NCI-H345 (cell line): ENCODE data around the gene SRGN.

ENCODE experiments used
- DNase-seq: peaks from one replicate; lab custom pipeline; 2025; lab: John Stamatoyannopoulos, UW

Gene SRGN

GRCh38 chr10:69061305-69062161 lies 26.4 kb upstream of the SRGN start:
- DNase-seq, result no peak

DNA sequence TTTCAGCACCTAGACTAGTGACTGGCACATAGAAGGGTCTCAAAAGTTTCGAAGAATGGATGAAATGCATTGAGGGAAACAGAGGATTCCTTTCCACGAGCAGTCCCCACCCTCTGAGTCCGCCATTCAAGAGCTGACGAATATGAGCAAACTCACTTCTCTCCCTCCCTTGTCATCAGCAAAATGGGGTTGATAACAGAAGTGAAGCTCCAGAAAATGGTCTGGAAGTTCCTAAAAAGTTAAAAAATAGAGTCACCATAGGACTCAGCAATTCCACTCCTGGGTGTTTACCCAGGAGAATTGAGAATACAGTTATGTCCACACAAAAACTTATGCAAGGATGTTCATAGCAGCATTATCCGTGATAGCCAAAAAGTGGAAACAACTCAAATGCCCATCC lies 25.0 kb upstream of the SRGN start:
- no peak for DNase-seq

DNA sequence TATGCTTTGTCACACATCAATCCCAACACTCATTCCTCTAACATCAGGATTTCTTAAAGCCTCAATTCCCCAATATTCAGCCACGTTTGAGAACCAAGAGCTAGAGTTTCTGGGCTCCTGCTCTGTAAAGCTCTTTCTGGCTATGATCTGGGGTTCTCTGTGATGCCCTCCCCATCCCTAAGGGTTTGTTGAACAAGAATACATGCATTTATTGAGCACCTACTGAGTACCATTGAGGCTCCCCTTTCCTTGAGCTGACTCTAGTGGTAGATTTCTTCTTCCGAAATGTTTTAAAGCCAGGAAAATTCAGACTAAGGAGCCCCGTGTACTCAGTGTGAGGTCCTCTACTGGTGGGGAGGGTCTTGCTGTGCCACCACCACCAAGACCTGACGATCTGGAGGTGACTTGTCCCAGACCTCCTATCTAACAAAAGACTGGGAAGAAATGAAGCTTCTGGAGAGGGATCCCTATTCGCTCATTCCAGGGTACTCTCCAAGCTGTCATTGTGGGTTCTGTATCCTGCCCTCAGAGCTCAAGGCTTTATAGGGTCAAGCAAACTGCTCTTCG lies 23.1 kb upstream of the SRGN start:
- DNase-seq, result no peak

GRCh38 chr10:69065406-69066361 lies 22.2 kb upstream of the SRGN start:
- no peak for DNase-seq

- no peak for DNase-seq
Measured at GRCh38 chr10:69067189-69067588, 20.7 kb upstream of the SRGN start.

- no peak for DNase-seq
Measured at GRCh38 chr10:69068549-69068948, 19.4 kb upstream of the SRGN start.

DNA sequence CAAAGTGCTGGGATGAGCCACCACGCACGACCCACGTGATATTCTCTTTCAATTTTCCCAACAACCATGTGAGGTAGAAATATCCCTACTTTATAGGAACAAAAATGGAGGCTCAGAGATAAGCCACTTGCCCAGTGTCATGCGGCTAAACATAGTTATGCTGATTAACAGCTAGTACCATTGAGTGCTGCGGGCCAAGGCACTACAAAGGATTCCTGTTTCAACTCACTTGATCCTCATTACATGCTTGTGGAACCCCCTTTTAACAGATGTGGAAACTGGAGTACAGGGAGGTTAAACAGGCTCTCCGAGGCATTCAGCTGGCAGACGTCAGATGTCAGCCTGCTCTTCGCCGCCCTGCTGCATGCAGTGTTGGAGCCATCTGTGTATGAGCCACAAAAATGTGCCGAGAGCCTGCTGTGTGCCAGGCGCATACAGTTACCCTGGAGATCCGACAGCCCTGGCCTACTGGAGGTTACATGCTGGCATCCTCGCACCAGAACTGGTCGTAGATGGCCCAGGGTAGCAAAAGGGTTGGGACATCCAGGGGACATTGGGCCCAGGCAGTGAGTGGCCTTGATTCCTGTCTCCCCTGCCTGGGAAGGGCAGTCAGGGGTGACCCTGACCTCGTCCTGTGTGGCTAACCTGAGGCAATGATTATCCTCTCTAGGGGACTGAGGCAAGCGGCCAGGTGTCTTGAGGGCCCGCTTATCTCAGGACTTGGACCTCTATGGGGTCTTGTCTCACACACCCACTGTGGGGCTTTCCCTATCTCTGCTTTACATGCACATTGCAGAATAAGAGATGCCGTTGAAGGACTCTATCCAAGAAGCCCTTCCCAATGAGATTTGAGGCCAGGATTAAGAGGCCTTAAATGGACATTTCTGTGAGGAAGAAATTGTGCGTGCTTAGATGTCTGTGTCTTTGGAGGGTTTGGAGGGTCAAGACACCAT lies 18.5 kb upstream of the SRGN start:
- no peak for DNase-seq

DNA sequence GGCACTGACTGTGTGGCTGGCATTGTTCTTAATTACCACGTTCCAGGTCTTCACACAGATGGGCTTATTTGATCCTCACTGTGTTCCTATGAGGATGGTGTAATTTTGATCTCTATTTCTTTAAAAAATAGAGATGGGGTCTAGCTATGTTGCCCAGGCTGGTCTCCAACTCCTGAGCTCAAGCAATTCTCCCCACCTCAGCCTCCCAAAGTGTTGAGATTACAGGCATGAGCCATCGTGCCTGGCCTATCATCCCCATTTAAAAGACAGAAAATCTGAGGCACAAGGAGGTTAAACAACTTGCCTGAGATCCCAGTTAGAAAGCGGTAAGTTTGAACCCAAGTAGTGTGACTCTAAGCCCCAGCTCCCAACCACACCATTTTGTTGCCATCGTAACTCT lies 17.0 kb upstream of the SRGN start:
- DNase-seq, result no peak

- DNase-seq, result no peak
Measured at GRCh38 chr10:69071610-69072009, 16.3 kb upstream of the SRGN start.

DNA sequence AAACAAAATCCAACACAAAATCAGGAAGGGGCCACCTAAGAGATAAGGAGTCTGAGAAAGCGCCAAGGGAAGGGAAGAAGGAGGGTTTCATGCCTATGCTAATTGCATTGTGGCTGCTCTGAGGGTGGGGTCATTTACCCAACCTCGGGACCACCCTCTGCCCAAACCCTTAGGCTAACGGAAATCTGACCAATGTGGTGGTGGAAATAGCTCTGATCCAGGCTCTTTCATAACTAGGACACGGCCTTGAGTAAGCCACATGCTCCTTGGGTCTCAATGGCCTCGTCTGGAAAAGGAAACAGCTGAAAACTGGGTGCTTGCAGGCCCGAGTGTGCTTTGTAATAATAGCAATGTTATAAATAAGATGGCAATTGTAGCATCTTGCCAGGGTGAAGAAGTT lies 14.9 kb upstream of the SRGN start:
- no peak for DNase-seq

GRCh38 chr10:69073736-69074364 lies 14.1 kb upstream of the SRGN start:
- DNase-seq, result no peak

DNA sequence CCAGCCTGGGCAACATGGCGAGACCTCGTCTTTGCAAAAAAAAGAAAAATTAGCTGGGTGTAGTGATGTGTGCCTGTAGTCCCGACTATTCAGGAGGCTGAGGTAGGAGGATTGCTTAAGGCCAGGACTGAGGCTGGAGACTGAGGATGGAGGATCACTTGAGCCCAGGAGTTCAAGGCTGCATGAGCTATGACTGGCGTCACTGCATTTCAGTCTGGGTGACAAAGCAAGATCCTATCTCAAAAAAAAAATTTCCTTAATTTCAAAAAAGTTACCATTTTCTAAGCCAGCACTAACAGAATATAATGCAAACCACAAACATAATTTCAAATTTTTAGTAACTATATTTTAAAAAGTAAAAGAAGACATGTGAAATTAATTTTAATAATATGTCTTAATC lies 13.4 kb upstream of the SRGN start:
- no peak for DNase-seq

DNA sequence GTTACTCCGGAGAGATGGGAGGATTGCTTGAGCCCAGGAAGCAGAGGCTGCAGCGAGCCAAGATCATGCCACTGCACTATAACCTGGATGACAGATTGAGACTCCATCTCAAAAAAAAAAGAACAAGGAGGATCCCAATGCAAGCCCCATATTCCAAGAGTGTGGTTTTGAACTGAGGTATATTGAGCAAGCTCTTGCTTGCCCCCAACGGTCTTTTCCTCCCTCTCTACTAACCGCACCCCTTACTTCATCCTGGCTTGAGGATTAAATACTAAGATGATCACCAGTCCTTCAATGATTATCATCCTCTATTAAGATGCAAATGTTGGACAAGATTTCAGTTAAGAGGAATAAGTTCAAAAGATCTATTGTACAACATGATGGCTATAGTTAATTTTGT lies 12.5 kb upstream of the SRGN start:
- no peak for DNase-seq

DNA sequence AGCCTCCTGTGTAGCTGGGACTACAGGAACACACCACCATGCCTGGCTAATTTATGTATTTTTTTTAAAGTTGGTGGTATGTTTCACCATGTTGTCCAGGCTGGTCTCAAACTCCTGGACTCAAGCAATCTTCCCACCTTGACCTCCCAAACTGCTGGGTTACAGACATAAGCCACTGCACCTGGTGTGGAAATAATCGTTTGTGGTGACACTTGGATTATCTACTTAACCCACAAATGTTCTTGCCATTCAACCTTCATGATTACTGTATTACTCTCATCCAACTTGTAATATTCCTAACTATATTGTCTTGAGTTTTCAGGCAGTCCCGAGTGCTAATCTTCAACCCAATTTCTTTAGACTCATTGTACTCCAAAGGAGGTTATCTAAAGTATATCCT lies 9.6 kb upstream of the SRGN start:
- DNase-seq, result no peak

DNA sequence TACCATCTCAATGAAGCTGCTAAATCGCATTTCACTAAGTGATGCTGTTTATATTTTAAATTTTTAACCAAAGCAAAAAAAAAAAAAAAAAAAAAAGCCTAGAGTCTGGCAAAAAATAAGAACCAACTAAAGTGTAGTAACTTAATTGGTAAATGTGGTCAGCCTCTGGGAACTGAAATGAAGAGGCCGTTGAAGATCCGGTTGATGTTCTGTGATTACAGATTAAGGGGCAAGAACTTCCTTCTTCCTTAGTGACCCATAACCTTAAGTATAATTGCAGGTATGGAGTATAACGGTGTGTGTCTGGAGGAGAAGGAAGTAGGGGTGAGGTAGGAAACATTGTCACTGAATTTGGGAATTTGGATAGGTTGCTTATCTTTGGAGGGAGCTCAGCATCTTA lies 7.7 kb upstream of the SRGN start:
- DNase-seq, result no peak

DNA sequence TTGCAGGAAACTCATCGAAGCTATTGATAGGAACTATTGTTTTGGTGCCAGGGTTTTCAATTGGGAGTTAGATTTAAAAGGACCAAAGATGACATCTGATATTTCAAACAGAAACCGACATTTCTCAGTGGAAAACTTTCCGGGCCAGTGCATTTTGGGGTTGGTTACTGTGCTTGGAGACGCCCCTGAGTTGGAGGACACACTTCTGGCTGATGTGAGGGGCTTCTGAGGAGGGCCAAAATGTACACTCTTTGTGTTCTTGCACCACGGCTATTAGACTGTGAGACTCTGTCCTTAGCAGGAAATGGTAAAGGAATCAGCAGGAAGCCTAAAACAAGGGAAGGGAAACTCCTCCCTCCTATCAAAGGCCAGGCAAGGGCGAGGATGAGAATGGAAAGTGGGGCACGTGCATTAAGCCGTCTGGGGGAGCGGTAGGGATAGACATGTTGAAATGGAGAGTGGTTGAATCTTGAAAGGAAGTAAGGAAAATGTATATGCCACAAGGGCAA lies 1.8 kb upstream of the SRGN start:
- no peak for DNase-seq

DNA sequence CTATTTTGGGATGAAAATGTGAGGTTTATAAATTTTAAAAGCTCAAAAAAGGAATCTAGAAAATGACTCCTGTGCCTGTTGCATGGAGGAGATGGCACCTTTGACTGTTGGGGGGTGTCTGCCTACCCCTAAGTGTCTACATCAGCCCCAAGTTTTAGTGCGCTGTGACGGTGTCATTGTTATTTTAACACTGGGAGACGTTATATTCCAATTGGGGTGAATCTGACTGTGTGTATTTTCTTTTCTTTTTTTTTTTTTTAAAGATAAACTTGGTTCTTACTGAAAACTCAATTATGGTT lies 517 bp downstream of the SRGN start:
- DNase-seq, result no peak

- no peak for DNase-seq
Measured at GRCh38 chr10:69088801-69089501, 1.0 kb downstream of the SRGN start.

GRCh38 chr10:69089638-69090599 lies 2.0 kb downstream of the SRGN start:
- DNase-seq, result no peak
